Measurements from ENCODE around the gene IGFL4. TPM values are rescaled to one million over a fixed set of nuclear protein-coding genes. Genes with fewer than 3 reads are reported as not detected.
A peak's percentile ranks its signal among the peaks of the same experiment; 100 is the strongest.

Gene IGFL4
- polyA plus RNA-seq, 3 donors: not detected

- TF ChIP-seq CTCF (IDR thresholded peaks at IDR 0.05): peak; percentile 90
- Histone ChIP-seq H3K4me1 (ENCODE audit: control insufficient read depth in 1 of 2, insufficient read depth in 2 of 2, low read length in 2 of 2) (peaks cover 18 to 29% of the 10 kb centered on the region in 2 donors), H2AFZ (ENCODE audit: insufficient read depth, low read depth, low read length, poor library complexity, severe bottlenecking) (peak overlapping the region; percentile 81), H3K4me3 (replicated peaks in 1 of 3; ENCODE audit: low read depth in 2 of 3, low read length in 3 of 3) (peak overlapping the region; percentile 76 to 92 (median 84)), H3K36me3 (replicated peaks in 1 of 2; ENCODE audit: control insufficient read depth in 1 of 2, insufficient read depth in 2 of 2, low read length in 2 of 2) (no peaks in the 10 kb centered on the region), H3K79me2 (ENCODE audit: insufficient read depth, low read length) (no peaks in the 10 kb centered on the region), H3K27me3 (ENCODE audit: control insufficient read depth in 2 of 2, insufficient read depth in 2 of 2, low read length in 2 of 2) (peaks cover 16 to 37% of the 10 kb centered on the region in 2 donors), H3K27ac (ENCODE audit: low read depth in 1 of 2, low read length in 2 of 2) (no peak overlapping the region), H3K9ac (ENCODE audit: insufficient read depth, low read length, poor library complexity, severe bottlenecking) (peak overlapping the region; percentile 53), H4K20me1 (ENCODE audit: insufficient read depth, low read length) (peaks cover 24% of the 10 kb centered on the region), H3K9me3 (replicated peaks in 1 of 2; ENCODE audit: control insufficient read depth in 1 of 2, insufficient read depth in 1 of 2, low read length in 2 of 2) (peaks cover 0 to 6% of the 10 kb centered on the region in 2 donors), H3K4me2 (replicated peaks; ENCODE audit: extremely low read depth, low read length, poor library complexity, severe bottlenecking) (peak overlapping the region; percentile 100)
- peaks cover 18 to 40% of the 10 kb centered on the region in 2 donors for H3K36me3 Mint-ChIP-seq
- H3K4me3 Mint-ChIP-seq: peak overlapping the region; percentile 92 to 98
- intact Hi-C loops (cut with micrococcal nuclease): loop anchor here in 1 of 2 donors (10.0 kb wide), 1 partner anchor 178 kb away; no protein-coding TSS in a partner anchor
- peak; percentile 72 to 83 (median 75) for DNase-seq
- H3K9me3 Mint-ChIP-seq: peaks cover 0 to 13% (median 9%) of the 10 kb centered on the region in 7 donors
- H3K27me3 Mint-ChIP-seq (ENCODE audit: low read depth in 3 of 3): peaks cover 35 to 60% (median 41%) of the 10 kb centered on the region in 3 donors
- peak overlapping the region in 1 of 7 donors; percentile 87 for H3K27ac Mint-ChIP-seq
- H3K4me1 Mint-ChIP-seq: peaks cover 19% of the 10 kb centered on the region
- WGBS (ENCODE audit: insufficient coverage): under 1% methylated on average over 45 of the region's 48 CpGs
These were observed 24.2 kb downstream of the IGFL4 start for GRCh38 chr19:46016426-46017094.

- peaks cover 16 to 32% of the 10 kb centered on the region in 2 donors for H3K27me3 ChIP-seq (ENCODE audit: control insufficient read depth in 2 of 2, insufficient read depth in 2 of 2, low read length in 2 of 2)
- no peak for TF ChIP-seq CTCF (IDR thresholded peaks at IDR 0.05)
- peak overlapping the region; percentile 92 to 98 for H3K4me3 Mint-ChIP-seq
- peaks cover 0 to 13% (median 9%) of the 10 kb centered on the region in 7 donors for H3K9me3 Mint-ChIP-seq
- H3K4me1 ChIP-seq (ENCODE audit: control insufficient read depth in 1 of 2, insufficient read depth in 2 of 2, low read length in 2 of 2): peaks cover 18 to 29% of the 10 kb centered on the region in 2 donors
- peak overlapping the region; percentile 53 for H3K9ac ChIP-seq (ENCODE audit: insufficient read depth, low read length, poor library complexity, severe bottlenecking)
- 2% methylated on average over 63 of the region's 63 CpGs for WGBS (ENCODE audit: insufficient coverage)
- peak overlapping the region; percentile 81 for H2AFZ ChIP-seq (ENCODE audit: insufficient read depth, low read depth, low read length, poor library complexity, severe bottlenecking)
- intact Hi-C loops (cut with micrococcal nuclease): loop anchor here in 1 of 2 donors (10.0 kb wide), 1 partner anchor 179 kb away; no protein-coding TSS in a partner anchor
- peak overlapping the region in 2 of 7 donors; percentile 31 to 49 for H3K27ac Mint-ChIP-seq
- no peak for DNase-seq
- peaks cover 0 to 2% of the 10 kb centered on the region in 2 donors for H3K36me3 ChIP-seq (replicated peaks in 1 of 2; ENCODE audit: control insufficient read depth in 1 of 2, insufficient read depth in 2 of 2, low read length in 2 of 2)
- peak overlapping the region; percentile 100 for H3K4me2 ChIP-seq (replicated peaks; ENCODE audit: extremely low read depth, low read length, poor library complexity, severe bottlenecking)
- peak overlapping the region; percentile 76 to 92 (median 84) for H3K4me3 ChIP-seq (replicated peaks in 1 of 3; ENCODE audit: low read depth in 2 of 3, low read length in 3 of 3)
- H4K20me1 ChIP-seq (ENCODE audit: insufficient read depth, low read length): peaks cover 24% of the 10 kb centered on the region
- H3K27me3 Mint-ChIP-seq (ENCODE audit: low read depth in 3 of 3): peaks cover 31 to 53% (median 36%) of the 10 kb centered on the region in 3 donors
- H3K4me1 Mint-ChIP-seq: peaks cover 19% of the 10 kb centered on the region
- H3K36me3 Mint-ChIP-seq: peaks cover 25 to 43% of the 10 kb centered on the region in 2 donors
- peaks cover 0 to 6% of the 10 kb centered on the region in 2 donors for H3K9me3 ChIP-seq (replicated peaks in 1 of 2; ENCODE audit: control insufficient read depth in 1 of 2, insufficient read depth in 1 of 2, low read length in 2 of 2)
- H3K27ac ChIP-seq (ENCODE audit: low read depth in 1 of 2, low read length in 2 of 2): no peak overlapping the region
- H3K79me2 ChIP-seq (ENCODE audit: insufficient read depth, low read length): no peaks in the 10 kb centered on the region
These were observed 24.9 kb downstream of the IGFL4 start for GRCh38 chr19:46015687-46016425.
